GM18505 (cell line): Measurements from ENCODE around the gene SOX12.
A peak's percentile ranks its signal among the peaks of the same experiment; 100 is the strongest.
"Not testable (repeated sequence)": the region's sequence is repeated elsewhere in the genome, so short reads cannot be mapped to it uniquely, and the experiment has no call there.

Experiments used
- ATAC-seq: cut with Tn5 transposase; IDR thresholded peaks from one replicate; pipeline ENCODE4 v1.9.1; 2021; ENCODE audit not compliant: unreplicated experiment
- POLR2A ChIP-seq: IDR thresholded peaks from 4 replicates; pipeline ENCODE4 v1.6.1; 2011; ENCODE audit warnings: borderline replicate concordance; ENCODE audit not compliant: insufficient read depth, insufficient read length; ENCODE audit errors: extremely low read depth

SOX12 gene

DNA sequence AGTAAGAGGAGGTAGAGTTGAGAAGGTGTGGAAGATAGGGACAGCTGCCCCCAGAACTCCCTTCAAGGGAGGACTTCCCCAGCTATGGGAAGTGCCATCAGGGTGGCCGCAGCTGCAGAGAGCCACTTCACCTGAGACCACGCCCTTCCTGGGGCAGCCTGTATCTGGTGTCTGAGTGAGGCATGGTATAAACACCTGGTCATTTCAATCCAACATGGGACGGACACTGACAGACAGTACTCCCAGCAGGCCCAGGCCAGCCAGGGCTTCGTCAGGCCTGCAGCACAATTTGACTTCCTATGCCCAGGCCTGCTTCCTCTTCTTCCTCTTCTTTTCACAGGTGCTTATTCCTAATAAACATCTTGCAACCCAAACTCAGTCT, 4.5 kb downstream of the SOX12 start:
- no peak for TF ChIP-seq POLR2A
- ATAC-seq: no peak

DNA sequence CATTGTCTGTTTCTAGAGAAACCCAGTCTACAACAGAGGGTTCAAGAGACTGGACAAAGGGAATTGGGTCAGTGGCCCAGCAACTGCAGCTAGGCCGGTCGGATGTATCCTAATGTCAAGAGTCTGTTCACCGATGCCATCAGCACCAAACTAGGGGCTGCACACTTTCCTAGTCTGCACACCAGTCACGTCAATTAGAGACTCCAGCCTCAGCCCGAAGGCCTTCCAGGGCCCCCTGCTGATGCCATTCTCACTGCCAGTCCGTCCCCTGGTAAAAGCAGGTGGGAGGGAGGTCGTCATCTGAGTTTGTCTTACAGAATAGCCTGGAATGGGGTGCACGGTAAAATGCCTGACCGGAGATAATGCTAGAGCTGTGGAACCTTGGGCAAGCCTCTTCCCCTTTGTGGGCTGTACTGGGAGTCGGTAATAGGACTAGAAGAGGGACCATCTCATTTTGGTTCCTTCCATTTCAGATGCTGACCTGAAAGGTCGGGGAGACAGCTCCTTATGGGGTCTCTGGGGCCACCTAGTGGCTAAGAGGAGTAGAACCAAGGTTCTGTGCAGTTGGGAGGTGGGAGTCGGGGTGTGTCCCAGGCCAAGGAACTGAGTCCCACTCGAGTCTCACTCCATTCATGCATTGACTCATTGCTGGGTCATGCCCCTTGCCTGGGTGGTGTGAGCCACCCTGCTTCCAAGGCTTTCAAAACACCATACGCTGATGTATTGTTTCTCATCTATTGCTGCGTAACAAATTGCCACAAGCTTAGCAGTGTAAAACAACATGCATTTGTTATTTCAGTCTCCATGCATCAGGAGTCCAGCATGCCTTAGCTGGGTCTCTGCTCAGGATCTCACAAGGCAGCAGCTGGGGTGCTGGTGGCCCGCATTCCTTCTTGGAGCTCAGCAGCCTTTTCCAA, 5.1 kb downstream of the SOX12 start:
- ATAC-seq: no peak
- TF ChIP-seq POLR2A: no peak

DNA sequence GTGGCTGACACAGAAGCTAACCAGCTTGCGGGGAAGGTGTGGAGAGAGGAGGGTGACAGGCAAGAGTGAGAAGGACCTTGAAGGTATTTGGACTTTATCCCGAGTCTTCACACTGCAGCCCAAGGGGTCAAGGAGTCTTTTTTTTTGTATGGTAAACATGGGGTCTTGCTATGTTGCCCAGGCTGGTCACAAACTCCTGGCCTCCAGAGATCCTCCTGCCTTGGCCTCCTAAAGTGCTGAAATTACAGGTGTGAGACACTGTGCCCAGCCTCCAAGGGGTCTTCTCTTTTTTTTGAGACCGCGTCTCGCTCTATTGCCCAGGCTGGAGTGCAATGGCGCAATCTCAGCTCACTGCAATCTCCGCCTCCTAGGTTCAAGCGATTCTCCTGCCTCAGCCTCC, 9.2 kb downstream of the SOX12 start:
- TF ChIP-seq POLR2A: no peak
- ATAC-seq: no peak

GRCh38 chr20:336040-336439, 10.7 kb downstream of the SOX12 start:
- ATAC-seq: not testable (repeated sequence)

DNA sequence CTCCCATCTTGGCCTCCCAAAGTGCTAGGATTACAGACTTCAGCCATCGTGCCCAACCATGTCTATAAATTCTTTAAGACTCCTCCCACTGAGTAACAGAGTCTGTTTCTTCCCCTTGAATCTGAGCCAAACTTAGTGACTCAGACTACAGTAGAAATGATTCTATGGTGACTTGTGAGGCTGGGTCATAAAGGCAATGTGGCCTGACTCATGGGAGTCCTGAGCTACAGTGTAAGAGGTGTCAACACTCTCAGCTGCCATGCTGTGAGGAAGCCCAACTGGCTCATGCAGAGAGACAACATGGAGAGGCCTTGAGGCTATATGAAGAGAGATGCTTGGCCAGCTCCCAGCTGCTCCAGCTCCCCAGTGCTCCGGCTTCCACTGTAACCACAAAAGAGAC, 16.3 kb downstream of the SOX12 start:
- TF ChIP-seq POLR2A: no peak
- no peak for ATAC-seq

DNA sequence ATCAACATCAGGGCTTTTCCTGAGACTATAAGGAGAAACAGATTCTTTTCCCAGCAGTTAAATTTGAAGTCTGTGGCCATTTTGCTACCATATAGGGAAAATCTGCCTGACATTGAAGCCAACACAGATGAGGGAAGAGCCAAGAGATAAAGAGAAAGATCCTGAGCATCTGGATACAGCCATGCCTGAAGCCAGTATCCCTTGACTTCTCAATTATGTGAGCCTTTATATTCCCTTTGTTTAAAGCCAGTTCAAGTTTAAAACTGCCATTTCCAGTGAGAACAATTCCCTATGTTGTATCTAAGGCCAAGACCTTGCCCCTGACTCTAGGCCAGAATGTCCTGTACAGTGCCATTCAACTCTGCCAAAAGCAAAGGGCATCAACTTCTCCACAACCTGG, 17.8 kb downstream of the SOX12 start:
- no peak for TF ChIP-seq POLR2A
- ATAC-seq: no peak

GRCh38 chr20:346033-346639, 20.8 kb downstream of the SOX12 start:
- ATAC-seq: no peak

DNA sequence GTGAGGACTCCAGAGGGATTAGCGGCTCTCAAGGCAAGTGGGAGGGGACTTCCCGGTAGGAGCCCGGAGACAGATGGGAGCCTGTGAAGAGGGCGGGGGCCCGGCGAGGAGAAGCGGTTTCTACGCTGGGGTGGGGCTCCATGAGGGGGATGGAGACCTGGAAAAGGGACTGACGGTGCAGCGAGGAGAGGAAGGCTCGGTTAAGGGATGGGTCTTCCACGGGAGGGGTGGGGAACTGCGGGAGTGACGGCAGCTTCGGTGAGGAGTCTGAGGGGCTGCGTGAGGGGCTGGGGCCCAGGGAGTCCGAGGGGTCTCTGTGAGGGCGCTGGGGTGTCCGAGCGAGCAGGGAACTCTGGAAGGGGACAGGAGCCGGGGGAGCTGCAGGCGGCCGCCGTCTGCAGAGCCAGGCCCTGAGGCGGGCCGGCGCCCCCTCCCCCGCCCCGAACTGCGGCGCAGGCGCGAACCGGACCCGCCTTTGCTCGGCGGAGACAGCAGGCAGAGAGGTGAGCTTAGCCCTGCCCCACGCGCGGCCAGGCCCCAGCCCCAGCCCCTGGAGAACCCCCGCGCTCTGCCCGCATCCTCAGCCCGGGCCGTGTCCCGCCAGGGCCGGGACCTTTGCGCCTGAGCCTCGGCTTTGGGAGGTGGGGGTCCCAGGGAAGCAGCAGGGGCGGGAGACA, 21.4 kb downstream of the SOX12 start, which contains the start of gene NRSN2:
Gene NRSN2, plus strand, starts transcription at position 472 of the 677 bp plus-strand sequence. CDS start 2,533 bp downstream, outside the sequence.
- TF ChIP-seq POLR2A: peak; percentile 47
- peak; percentile 33 for ATAC-seq

More at GRCh38 chr20:346033-346639, 20.8 kb downstream of the SOX12 start:
- no peak for TF ChIP-seq POLR2A

DNA sequence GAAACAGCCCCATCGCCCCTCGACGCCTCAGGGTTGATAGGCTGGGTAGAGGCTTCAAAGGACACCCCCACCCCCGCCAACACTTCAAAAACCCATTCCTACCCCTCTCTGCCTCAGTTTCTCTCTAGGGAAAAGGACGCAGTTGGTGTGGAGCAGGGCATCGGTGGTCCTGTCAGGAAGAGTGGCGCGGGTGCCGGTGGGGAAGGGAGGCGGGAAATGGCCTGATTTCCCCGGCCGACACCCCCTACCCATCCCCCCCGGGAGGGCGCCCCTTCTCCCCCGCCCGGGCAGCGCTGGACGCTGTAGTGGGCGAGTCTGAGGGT, 21.9 kb downstream of the SOX12 start:
- no peak for TF ChIP-seq POLR2A
- ATAC-seq: peak; percentile 2

GRCh38 chr20:347640-348484, 22.5 kb downstream of the SOX12 start:
- peak; percentile 62 for TF ChIP-seq POLR2A
- peak; percentile 68 for ATAC-seq

GRCh38 chr20:348972-349841, 23.9 kb downstream of the SOX12 start:
- no peak for ATAC-seq
- no peak for TF ChIP-seq POLR2A

DNA sequence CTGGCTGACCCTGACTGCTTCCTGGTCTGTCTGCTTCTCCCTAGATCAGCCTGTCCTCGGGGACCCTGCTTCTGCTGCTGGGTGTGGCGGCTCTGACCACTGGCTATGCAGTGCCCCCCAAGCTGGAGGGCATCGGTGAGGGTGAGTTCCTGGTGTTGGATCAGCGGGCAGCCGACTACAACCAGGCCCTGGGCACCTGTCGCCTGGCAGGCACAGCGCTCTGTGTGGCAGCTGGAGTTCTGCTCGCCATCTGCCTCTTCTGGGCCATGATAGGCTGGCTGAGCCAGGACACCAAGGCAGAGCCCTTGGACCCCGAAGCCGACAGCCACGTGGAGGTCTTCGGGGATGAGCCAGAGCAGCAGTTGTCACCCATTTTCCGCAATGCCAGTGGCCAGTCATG, 27.8 kb downstream of the SOX12 start:
- no peak for TF ChIP-seq POLR2A
- ATAC-seq: no peak
